Measurements from ENCODE around the gene MYL6. TPM values are rescaled to one million over a fixed set of nuclear protein-coding genes. Genes with fewer than 3 reads are reported as not detected.
"Not testable (repeated sequence)": the region's sequence is repeated elsewhere in the genome, so short reads cannot be mapped to it uniquely, and the experiment has no call there.

Gene MYL6
- polyA plus RNA-seq, 1 donor, result 1,671 TPM

- no peak for DNase-seq
These were observed 3.9 kb upstream of the MYL6 start for GRCh38 chr12:56154246-56154771.

- DNase-seq, result no peak
These were observed 3.3 kb upstream of the MYL6 start for GRCh38 chr12:56154818-56155217.

- no peak for DNase-seq
These were observed 2.8 kb upstream of the MYL6 start for GRCh38 chr12:56155256-56155845.

- DNase-seq, result not testable (repeated sequence)
These were observed 1.5 kb upstream of the MYL6 start for GRCh38 chr12:56156464-56157200.

GRCh38 chr12:56157201-56158028 lies 744 bp upstream of the MYL6 start:
- DNase-seq, result peak; percentile 91

- DNase-seq, result peak; percentile 72
These were observed 835 bp downstream of the MYL6 start for GRCh38 chr12:56158926-56159461.

- no peak for DNase-seq
These were observed 1.5 kb downstream of the MYL6 start for GRCh38 chr12:56159482-56160192.

GRCh38 chr12:56160193-56160763 lies 2.1 kb downstream of the MYL6 start:
- DNase-seq, result no peak

- DNase-seq, result no peak
These were observed 2.9 kb downstream of the MYL6 start for GRCh38 chr12:56160894-56161689.

GRCh38 chr12:56161690-56162351 lies 3.7 kb downstream of the MYL6 start:
- no peak for DNase-seq

- no peak for DNase-seq
These were observed 4.5 kb downstream of the MYL6 start for GRCh38 chr12:56162468-56163290.

- no peak for DNase-seq
These were observed 5.6 kb downstream of the MYL6 start for GRCh38 chr12:56163533-56164344.

- no peak for DNase-seq
These were observed 6.2 kb downstream of the MYL6 start for GRCh38 chr12:56164345-56164729.

- no peak for DNase-seq
These were observed 7.2 kb downstream of the MYL6 start for GRCh38 chr12:56165369-56165768.

- no peak for DNase-seq
These were observed 11.1 kb downstream of the MYL6 start for GRCh38 chr12:56169229-56169759.

GRCh38 chr12:56172839-56173238 lies 14.7 kb downstream of the MYL6 start:
- DNase-seq, result no peak

- no peak for DNase-seq
These were observed 20.2 kb downstream of the MYL6 start for GRCh38 chr12:56178347-56178746.

- no peak for DNase-seq
These were observed 28.8 kb downstream of the MYL6 start for GRCh38 chr12:56186957-56187356.

All from left kidney (tissue), 2 donors.